Activated naive CD4-positive, alpha-beta T cell treated with anti-CD3 and anti-CD28 coated beads, Interleukin-2, amount 50 U/mL, for 72 hours (primary cell): ENCODE measurements around the gene SNRPA. TPM values are rescaled to one million over a fixed set of nuclear protein-coding genes. Genes with fewer than 3 reads are reported as not detected.

Source experiments
- ATAC-seq, 2 donors: fragments of 150-1000 bp; cut with Tn5 transposase; 2 replicates each; pipeline ENCODE4 v1.10.0; 2021; ENCODE audit warnings: mild to moderate bottlenecking in 2 of 2, moderate library complexity in 2 of 2
- DNase-seq, 2 donors: peaks; one replicate each; pipeline ENCODE4 v3.0.0; 2021 to 2022; ENCODE audit warnings: low spot score in 2 of 2
- H3K27ac Mint-ChIP-seq, 2 donors: one replicate each; pipeline ENCODE4 v1.8.0; 2022; ENCODE audit warnings: mild to moderate bottlenecking in 2 of 2, mixed read lengths in 2 of 2
- H3K36me3 Mint-ChIP-seq, 2 donors: one replicate each; pipeline ENCODE4 v1.8.0; 2022; ENCODE audit warnings: mixed read lengths in 2 of 2
- H3K9me3 Mint-ChIP-seq, 2 donors: one replicate each; pipeline ENCODE4 v1.8.0; 2022; ENCODE audit warnings: mixed read lengths in 2 of 2
- total RNA-seq, 2 donors: library from RNA; stranded (reverse); gene quantifications; one replicate each; pipeline ENCODE4 v1.2.3, GENCODE V29; 2022

SNRPA gene
- total RNA-seq, 2 donors from 2014 or later, result 197 to 227 TPM

DNA sequence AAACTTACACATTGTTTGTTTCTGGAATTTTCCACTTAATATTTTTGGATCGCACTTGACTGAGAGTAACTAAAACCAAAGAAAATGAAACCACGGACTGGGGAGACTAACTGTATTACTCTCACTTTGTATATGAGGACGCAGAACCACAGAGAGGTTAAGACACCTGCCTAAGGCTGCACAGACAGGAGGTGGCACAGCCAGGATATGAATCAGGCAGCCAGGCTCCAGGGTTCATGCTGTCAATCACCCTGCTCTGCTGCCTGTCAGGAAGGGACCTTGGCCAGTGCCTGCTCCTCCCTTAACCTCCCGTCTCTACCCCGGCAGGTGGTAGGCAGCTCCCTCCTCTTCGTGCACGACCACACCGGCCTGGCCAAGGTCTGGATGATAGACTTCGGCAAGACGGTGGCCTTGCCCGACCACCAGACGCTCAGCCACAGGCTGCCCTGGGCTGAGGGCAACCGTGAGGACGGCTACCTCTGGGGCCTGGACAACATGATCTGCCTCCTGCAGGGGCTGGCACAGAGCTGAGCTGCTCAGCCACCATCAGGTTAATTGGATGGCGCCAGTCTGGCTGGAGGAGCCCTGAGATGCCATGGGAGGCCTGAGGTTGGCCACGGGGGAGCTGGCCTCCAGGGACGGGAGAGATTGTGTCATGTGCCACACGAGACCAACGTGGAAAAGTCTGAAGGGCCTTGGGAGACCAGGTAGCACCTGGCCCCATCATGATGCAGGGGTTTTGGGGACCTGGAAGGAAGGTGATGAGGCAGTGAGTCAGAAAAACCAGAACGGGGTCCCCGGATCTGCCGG is 11.8 kb upstream of the SNRPA start:
- H3K27ac Mint-ChIP-seq, result peak overlapping the region; percentile 72 to 74
- H3K36me3 Mint-ChIP-seq, result no peaks in the 10 kb centered on the region
- DNase-seq (no peak), ATAC-seq (peak; percentile 67 to 91)
- H3K9me3 Mint-ChIP-seq, result no peaks in the 10 kb centered on the region

- DNase-seq (no peak), ATAC-seq (peak in 1 of 2 donors; percentile 20)
- H3K36me3 Mint-ChIP-seq, result no peaks in the 10 kb centered on the region
- peak overlapping the region; percentile 72 to 74 for H3K27ac Mint-ChIP-seq
- H3K9me3 Mint-ChIP-seq, result no peaks in the 10 kb centered on the region
These were observed 10.9 kb upstream of the SNRPA start for GRCh38 chr19:40739871-40740703.

GRCh38 chr19:40740747-40741146 is 10.3 kb upstream of the SNRPA start:
- Mint-ChIP-seq H3K27ac (peak overlapping the region; percentile 72 to 77), H3K36me3 (no peaks in the 10 kb centered on the region), H3K9me3 (no peaks in the 10 kb centered on the region)
- ATAC-seq (no peak), DNase-seq (no peak)

- ATAC-seq, result no peak
- Mint-ChIP-seq H3K36me3 (no peaks in the 10 kb centered on the region), H3K9me3 (no peaks in the 10 kb centered on the region), H3K27ac (peak overlapping the region in 1 of 2 donors; percentile 44)
- no peak for DNase-seq
These were observed 9.2 kb upstream of the SNRPA start for GRCh38 chr19:40741527-40742390.

DNA sequence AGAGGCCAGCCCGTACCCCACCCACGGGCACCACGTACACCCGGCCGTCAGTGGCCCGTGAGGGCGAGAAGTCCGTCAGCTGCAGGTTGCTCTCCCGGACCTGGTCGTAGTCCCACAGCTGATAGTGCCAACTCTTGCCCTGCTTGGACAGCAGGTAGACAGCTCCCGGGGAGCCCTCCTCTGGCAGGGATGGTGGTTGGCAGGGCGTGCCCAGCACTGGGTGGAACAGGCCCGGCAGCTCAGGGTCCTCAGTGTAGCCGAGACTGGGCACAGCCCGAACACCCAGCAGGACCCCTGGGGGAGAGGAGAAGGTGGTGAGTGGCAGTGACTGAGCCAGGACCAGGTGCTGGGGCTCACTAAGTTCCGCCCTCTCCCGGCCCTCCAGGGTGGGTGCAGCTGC is 8.5 kb upstream of the SNRPA start:
- DNase-seq, result no peak
- Mint-ChIP-seq H3K36me3 (no peaks in the 10 kb centered on the region), H3K27ac (no peak overlapping the region), H3K9me3 (no peaks in the 10 kb centered on the region)
- no peak for ATAC-seq

DNA sequence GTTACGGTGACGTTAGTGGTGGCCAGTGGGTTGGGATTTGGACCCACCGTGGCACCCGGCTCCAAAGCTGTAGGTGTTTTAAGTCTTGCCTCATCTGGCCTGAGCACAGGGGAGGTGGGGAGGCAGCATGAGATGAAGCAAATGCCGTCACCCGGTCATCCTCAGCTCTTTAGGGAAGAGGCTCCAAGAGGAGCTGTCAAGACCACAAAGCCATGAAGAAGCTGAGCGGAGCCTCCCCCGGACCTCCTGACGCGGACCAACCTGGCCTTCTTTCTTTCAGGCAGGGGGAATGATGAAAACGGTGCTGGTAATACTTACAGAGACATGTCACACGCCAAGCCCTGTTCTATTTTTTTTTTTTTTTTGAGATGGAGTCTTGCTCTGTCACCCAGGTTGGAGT is 8.1 kb upstream of the SNRPA start:
- no peak overlapping the region for H3K27ac Mint-ChIP-seq
- H3K36me3 Mint-ChIP-seq, result no peaks in the 10 kb centered on the region
- DNase-seq, result no peak
- no peak for ATAC-seq
- H3K9me3 Mint-ChIP-seq, result no peaks in the 10 kb centered on the region

- DNase-seq (no peak), ATAC-seq (no peak)
- H3K9me3 Mint-ChIP-seq, result no peaks in the 10 kb centered on the region
- peak overlapping the region in 1 of 2 donors; percentile 47 for H3K27ac Mint-ChIP-seq
- no peaks in the 10 kb centered on the region for H3K36me3 Mint-ChIP-seq
These were observed 7.1 kb upstream of the SNRPA start for GRCh38 chr19:40743926-40744325.

- DNase-seq (no peak), ATAC-seq (peak; percentile 42 to 55)
- Mint-ChIP-seq H3K36me3 (peaks cover 2 to 4% of the 10 kb centered on the region in 2 donors), H3K27ac (peak overlapping the region in 1 of 2 donors; percentile 72), H3K9me3 (no peaks in the 10 kb centered on the region)
These were observed 6.2 kb upstream of the SNRPA start for GRCh38 chr19:40744554-40745401.

DNA sequence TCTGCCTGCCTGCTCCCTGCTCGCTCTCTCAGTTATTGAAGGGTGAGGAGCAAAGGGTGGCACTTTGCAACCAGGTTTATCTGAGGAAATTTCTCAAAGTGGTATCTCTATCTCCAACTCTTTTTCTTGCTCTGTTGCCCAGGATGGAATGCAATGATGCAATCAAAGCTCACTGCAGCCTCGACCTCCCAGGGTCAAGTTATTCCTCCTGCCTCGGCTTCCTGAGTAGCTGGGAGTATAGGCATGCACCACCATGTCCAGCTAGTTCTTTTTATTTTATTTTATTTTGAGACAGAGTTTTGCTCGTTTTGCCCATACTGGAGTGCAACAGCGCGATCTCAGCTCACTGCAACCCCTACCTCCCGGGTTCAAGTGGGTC is 5.6 kb upstream of the SNRPA start:
- Mint-ChIP-seq H3K27ac (no peak overlapping the region), H3K9me3 (no peaks in the 10 kb centered on the region), H3K36me3 (peaks cover 8 to 9% of the 10 kb centered on the region in 2 donors)
- DNase-seq (no peak), ATAC-seq (no peak)

- no peak for DNase-seq
- Mint-ChIP-seq H3K27ac (no peak overlapping the region), H3K36me3 (peaks cover 24 to 25% of the 10 kb centered on the region in 2 donors), H3K9me3 (no peaks in the 10 kb centered on the region)
- no peak for ATAC-seq
These were observed 3.5 kb upstream of the SNRPA start for GRCh38 chr19:40747536-40747935.

- DNase-seq (peak; percentile 98 to 100), ATAC-seq (peak; percentile 88 to 90)
- peaks cover 36 to 39% of the 10 kb centered on the region in 2 donors for H3K36me3 Mint-ChIP-seq
These were observed 737 bp upstream of the SNRPA start, which contains the start of gene ACTMAP for GRCh38 chr19:40750058-40750873. ACTMAP (minus strand) TSS chr19:40750477; CDS start chr19:40749803, 674 bp downstream.

DNA sequence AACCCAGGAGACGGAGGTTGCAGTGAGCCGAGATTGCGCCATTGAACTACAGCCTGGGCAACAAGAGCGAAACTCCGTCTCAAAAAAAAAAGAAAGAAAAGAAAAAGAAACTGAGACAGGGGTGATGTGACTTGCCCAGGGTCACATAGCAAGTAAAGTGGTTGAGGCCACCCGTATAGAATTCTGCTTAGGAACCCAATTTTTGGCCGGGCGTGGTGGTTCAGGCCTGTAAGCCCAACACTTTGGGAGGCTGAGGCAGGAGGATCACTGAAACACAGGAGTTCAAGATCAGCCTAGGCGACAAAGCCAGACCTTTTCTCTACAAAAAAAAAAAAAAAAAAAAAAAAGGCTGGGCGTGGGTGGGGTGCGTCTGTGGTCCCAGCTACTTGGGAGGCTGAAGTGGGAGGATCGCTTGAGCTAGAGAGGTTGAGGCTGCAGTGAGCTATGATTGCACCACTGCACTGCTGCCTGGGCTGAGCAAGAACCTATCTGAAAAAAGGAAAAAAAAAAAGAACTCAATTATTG is 1.3 kb downstream of the SNRPA start:
- H3K27ac Mint-ChIP-seq, result peak overlapping the region; percentile 96 to 100
- ATAC-seq (no peak), DNase-seq (no peak)
- no peaks in the 10 kb centered on the region for H3K9me3 Mint-ChIP-seq
- peaks cover 54 to 55% of the 10 kb centered on the region in 2 donors for H3K36me3 Mint-ChIP-seq

More at GRCh38 chr19:40750058-40750873, 737 bp upstream of the SNRPA start, which contains the start of gene ACTMAP:
- Mint-ChIP-seq H3K9me3 (no peaks in the 10 kb centered on the region), H3K27ac (peak within 1 kb of the TSS; percentile 96 to 100)

- H3K36me3 Mint-ChIP-seq, result peaks cover 57 to 63% of the 10 kb centered on the region in 2 donors
- peak in 1 of 2 donors; percentile 55 for DNase-seq
- peak overlapping the region; percentile 85 to 87 for H3K27ac Mint-ChIP-seq
- no peaks in the 10 kb centered on the region for H3K9me3 Mint-ChIP-seq
- peak in 1 of 2 donors; percentile 13 for ATAC-seq
These were observed 3.7 kb downstream of the SNRPA start for GRCh38 chr19:40754611-40755247.

GRCh38 chr19:40755248-40755624 is 4.2 kb downstream of the SNRPA start:
- Mint-ChIP-seq H3K27ac (peak overlapping the region; percentile 87 to 94), H3K36me3 (peaks cover 52 to 63% of the 10 kb centered on the region in 2 donors), H3K9me3 (no peaks in the 10 kb centered on the region)
- ATAC-seq, result no peak
- DNase-seq, result no peak
